DOHH2 (cell line): ENCODE measurements around the gene CLASP2.

Source experiments
- EZH2phosphoT487 ChIP-seq: fragments of 200-600 bp; sonication (generic); IDR thresholded peaks from 2 replicates; pipeline ENCODE4 v1.6.1; 2017; ENCODE audit warnings: borderline replicate concordance, mild to moderate bottlenecking, antibody characterized with exemption, low read length, moderate library complexity, mixed read lengths
- TF ChIP-seq, protein P1 (sequence below): fragments of 200-600 bp; sonication (generic); IDR thresholded peaks from one replicate; pipeline ENCODE4 v1.5.1; 2014; ENCODE audit warnings: antibody characterized with exemption, mild to moderate bottlenecking, low read depth, low read length; ENCODE audit not compliant: poor library complexity, severe bottlenecking

DNA sequence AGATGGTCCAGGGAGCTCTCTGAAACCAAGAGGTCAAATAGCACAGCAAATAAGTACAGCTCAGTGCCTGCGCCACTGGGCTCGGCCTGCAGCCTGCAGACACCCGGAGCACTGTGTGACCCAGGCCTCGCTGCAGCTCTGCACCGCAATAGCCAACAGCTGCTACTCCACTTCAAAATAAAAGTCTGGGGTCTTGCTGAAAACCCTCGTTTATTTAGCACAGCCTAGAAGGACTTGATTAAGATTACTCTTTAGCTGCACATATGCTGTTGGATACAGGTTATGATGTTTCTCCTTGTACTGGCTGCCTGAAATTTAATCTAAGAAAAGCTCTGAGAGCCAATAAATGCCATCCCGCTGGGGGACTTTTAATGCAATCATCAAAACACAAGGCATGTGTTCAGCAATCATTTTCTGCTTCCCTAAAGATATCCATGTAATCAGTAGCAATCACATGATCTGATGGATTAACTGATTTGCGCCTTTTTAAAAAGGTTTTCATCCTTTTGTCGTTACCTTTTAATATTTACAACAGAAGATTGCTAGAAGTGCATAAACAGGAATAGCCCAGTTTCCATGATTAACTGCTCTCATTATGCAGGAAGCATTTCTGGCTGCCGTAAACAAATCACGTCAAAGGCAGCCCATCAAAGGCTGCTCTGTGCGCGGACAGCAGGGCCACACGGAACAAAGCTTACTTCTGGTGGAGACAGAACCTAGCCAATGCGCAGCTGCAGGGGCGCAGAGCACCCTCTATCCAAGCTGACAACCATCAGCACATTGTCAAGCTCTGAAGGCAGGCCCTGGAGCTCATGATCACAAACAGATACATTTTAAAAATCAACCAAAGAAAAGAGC lies 58.8 kb downstream of the CLASP2 start:
- TF ChIP-seq, protein P1, sequence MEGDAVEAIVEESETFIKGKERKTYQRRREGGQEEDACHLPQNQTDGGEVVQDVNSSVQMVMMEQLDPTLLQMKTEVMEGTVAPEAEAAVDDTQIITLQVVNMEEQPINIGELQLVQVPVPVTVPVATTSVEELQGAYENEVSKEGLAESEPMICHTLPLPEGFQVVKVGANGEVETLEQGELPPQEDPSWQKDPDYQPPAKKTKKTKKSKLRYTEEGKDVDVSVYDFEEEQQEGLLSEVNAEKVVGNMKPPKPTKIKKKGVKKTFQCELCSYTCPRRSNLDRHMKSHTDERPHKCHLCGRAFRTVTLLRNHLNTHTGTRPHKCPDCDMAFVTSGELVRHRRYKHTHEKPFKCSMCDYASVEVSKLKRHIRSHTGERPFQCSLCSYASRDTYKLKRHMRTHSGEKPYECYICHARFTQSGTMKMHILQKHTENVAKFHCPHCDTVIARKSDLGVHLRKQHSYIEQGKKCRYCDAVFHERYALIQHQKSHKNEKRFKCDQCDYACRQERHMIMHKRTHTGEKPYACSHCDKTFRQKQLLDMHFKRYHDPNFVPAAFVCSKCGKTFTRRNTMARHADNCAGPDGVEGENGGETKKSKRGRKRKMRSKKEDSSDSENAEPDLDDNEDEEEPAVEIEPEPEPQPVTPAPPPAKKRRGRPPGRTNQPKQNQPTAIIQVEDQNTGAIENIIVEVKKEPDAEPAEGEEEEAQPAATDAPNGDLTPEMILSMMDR = no peak
- no peak for TF ChIP-seq EZH2phosphoT487
